ENCODE results near the gene FBXW7.

The FBXW7 gene

GRCh38 chr4:152299553-152299952 lies 236.3 kb downstream of the FBXW7 start:
- no peak for ATAC-seq
- TF ChIP-seq RARB (CRISPR knock-in tag; IDR thresholded peaks at IDR 0.05) (no peak), ZFP30 (CRISPR knock-in tag; IDR thresholded peaks at IDR 0.05) (no peak), ZNF565 (CRISPR knock-in tag; conservative IDR thresholded peaks at IDR 0.05; ENCODE audit: low read depth) (no peak), GLIS3 (CRISPR knock-in tag; IDR thresholded peaks at IDR 0.05) (no peak), ISL1 (CRISPR knock-in tag; IDR thresholded peaks at IDR 0.05) (no peak), ZC3H10 (CRISPR knock-in tag; IDR thresholded peaks at IDR 0.05) (no peak), ZFP3 (CRISPR knock-in tag; IDR thresholded peaks at IDR 0.05) (no peak), PPARA (CRISPR knock-in tag; IDR thresholded peaks at IDR 0.05; ENCODE audit: borderline replicate concordance) (no peak), ZNF70 (CRISPR knock-in tag; IDR thresholded peaks at IDR 0.05) (no peak), ZNF8 (CRISPR knock-in tag; IDR thresholded peaks at IDR 0.05) (no peak), ESRRG (CRISPR knock-in tag; IDR thresholded peaks at IDR 0.05) (no peak), POU6F1 (CRISPR knock-in tag; IDR thresholded peaks at IDR 0.05; ENCODE audit: borderline replicate concordance, low read depth) (no peak), TSHZ2 (CRISPR knock-in tag; IDR thresholded peaks at IDR 0.05) (no peak), CREB5 (CRISPR knock-in tag; IDR thresholded peaks at IDR 0.05; ENCODE audit: low read depth) (no peak), TOX (CRISPR knock-in tag; IDR thresholded peaks at IDR 0.05; ENCODE audit: borderline replicate concordance) (no peak), PATZ1 (CRISPR knock-in tag; IDR thresholded peaks at IDR 0.05; ENCODE audit: borderline replicate concordance) (no peak), CSDC2 (CRISPR knock-in tag; IDR thresholded peaks at IDR 0.05) (no peak), OSR1 (CRISPR knock-in tag; IDR thresholded peaks at IDR 0.05) (no peak), BACH2 (CRISPR knock-in tag; IDR thresholded peaks at IDR 0.05; ENCODE audit: borderline replicate concordance) (no peak), SNAI2 (CRISPR knock-in tag; IDR thresholded peaks at IDR 0.05) (no peak)

- ATAC-seq: no peak
- TF ChIP-seq ISL1 (CRISPR knock-in tag; IDR thresholded peaks at IDR 0.05) (no peak), ZNF8 (CRISPR knock-in tag; IDR thresholded peaks at IDR 0.05) (no peak), ESRRG (CRISPR knock-in tag; IDR thresholded peaks at IDR 0.05) (no peak), CREB5 (CRISPR knock-in tag; IDR thresholded peaks at IDR 0.05; ENCODE audit: low read depth) (no peak), SNAI2 (CRISPR knock-in tag; IDR thresholded peaks at IDR 0.05) (no peak), ZNF70 (CRISPR knock-in tag; IDR thresholded peaks at IDR 0.05) (no peak), ZFP30 (CRISPR knock-in tag; IDR thresholded peaks at IDR 0.05) (no peak), PPARA (CRISPR knock-in tag; IDR thresholded peaks at IDR 0.05; ENCODE audit: borderline replicate concordance) (no peak), RARB (CRISPR knock-in tag; IDR thresholded peaks at IDR 0.05) (no peak), ZFP3 (CRISPR knock-in tag; IDR thresholded peaks at IDR 0.05) (no peak), CSDC2 (CRISPR knock-in tag; IDR thresholded peaks at IDR 0.05) (no peak), PATZ1 (CRISPR knock-in tag; IDR thresholded peaks at IDR 0.05; ENCODE audit: borderline replicate concordance) (no peak), ZC3H10 (CRISPR knock-in tag; IDR thresholded peaks at IDR 0.05) (no peak), TSHZ2 (CRISPR knock-in tag; IDR thresholded peaks at IDR 0.05) (no peak)
Observed at GRCh38 chr4:152296386-152296785, 239.5 kb downstream of the FBXW7 start.
